ENCODE measurements around the gene CDKN2AIPNL. TPM values are rescaled to one million over a fixed set of nuclear protein-coding genes. Genes with fewer than 3 reads are reported as not detected.

Gene CDKN2AIPNL
- total RNA-seq, 1 experiment from 2014 or later, result 63.0 TPM

DNA sequence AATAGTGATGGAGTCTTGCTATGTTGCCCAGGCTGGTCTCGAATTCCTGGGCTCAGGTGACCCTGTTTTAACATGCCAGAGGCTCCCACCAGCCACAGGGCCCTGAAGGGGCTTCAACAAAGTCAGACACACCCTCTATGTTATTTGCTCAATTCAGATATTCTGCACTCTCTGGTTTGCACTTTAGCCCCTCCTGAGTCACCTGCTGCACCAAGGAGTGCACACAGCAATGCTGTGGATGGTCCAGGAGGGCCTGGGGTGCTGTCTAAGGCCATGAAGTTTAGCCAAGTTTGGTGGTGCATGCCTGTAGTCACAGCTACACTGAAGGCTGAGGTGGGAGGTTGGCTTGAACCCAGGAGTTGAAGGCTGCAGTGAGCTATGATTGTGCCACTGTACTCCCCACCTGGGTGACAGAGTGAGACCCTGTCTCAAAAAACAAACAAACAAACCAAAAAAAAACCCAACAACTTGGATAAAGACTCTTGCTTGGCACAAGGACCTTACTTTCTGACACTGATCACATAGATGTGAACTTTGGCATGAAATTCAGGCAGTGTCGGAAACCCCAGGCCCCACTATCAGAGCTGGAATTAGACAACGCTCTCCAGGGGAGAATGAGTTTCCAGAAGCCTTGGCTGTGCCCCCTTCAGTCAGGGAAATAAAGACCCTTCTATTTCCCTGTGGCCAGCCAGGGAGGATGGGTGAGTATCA, 39.7 kb upstream of the CDKN2AIPNL start:
- RAD21 ChIA-PET (ENCODE audit: low non-redundant PET in 1 of 2, low total read pairs in 2 of 2, uncharacterized antibody in 2 of 2, unreplicated experiment in 2 of 2), result no interaction called here
- CTCF ChIA-PET, result no interaction called here
- Histone ChIP-seq H3K4me1 (ENCODE audit: control insufficient read depth in 1 of 2, insufficient read depth in 2 of 2, low read length in 2 of 2) (peaks cover 9 to 13% of the 10 kb centered on the region in 2 experiments), H3K27ac (ENCODE audit: low read depth, low read length) (no peak overlapping the region), H3K9ac (ENCODE audit: low read length) (no peak overlapping the region), H2AFZ (ENCODE audit: low read depth, low read length, poor library complexity, severe bottlenecking) (peak overlapping the region; percentile 97), H3K36me3 (ENCODE audit: control insufficient read depth in 1 of 2, insufficient read depth in 2 of 2, low read length in 2 of 2) (no peaks in the 10 kb centered on the region), H3K79me2 (ENCODE audit: insufficient read depth, low read length) (no peaks in the 10 kb centered on the region), H3K4me3 (replicated peaks in 1 of 2; ENCODE audit: low read depth in 1 of 2, low read length in 2 of 2) (no peak overlapping the region), H3K27me3 (ENCODE audit: insufficient read depth, low read length) (no peaks in the 10 kb centered on the region), H3K4me2 (ENCODE audit: low read length) (peak overlapping the region; percentile 52), H3K9me2 (ENCODE audit: insufficient read depth) (no peaks in the 10 kb centered on the region), H3K9me3 (ENCODE audit: control insufficient read depth in 1 of 2, insufficient read depth in 1 of 2, low read depth in 1 of 2, low read length in 2 of 2) (no peaks in the 10 kb centered on the region), H4K20me1 (ENCODE audit: insufficient read depth) (no peaks in the 10 kb centered on the region)
- TF ChIP-seq YY1 (IDR thresholded peaks at IDR 0.05; ENCODE audit: extremely low read depth, insufficient replicate concordance, low read depth, low read length), result no peak
- no peak for TF ChIP-seq CBX3 (IDR thresholded peaks at IDR 0.05; ENCODE audit: low read depth)
- TF ChIP-seq SRF (IDR thresholded peaks at IDR 0.05; ENCODE audit: low read depth), result no peak
- no peak for TF ChIP-seq POLR2AphosphoS5 (IDR thresholded peaks at IDR 0.05; ENCODE audit: low read depth, low read length)
- TF ChIP-seq SP1 (IDR thresholded peaks at IDR 0.05; ENCODE audit: low read depth), result no peak
- TF ChIP-seq CTCF (IDR thresholded peaks at IDR 0.05 in 2 of 3, conservative IDR thresholded peaks at IDR 0.05 in 1 of 3; ENCODE audit: borderline replicate concordance in 1 of 3, insufficient read depth in 1 of 3, low read depth in 2 of 3, low read length in 2 of 3), result no peak
- no peak for TF ChIP-seq POLR2A (IDR thresholded peaks at IDR 0.05; ENCODE audit: borderline replicate concordance, extremely low read depth, insufficient read depth, insufficient read length)
- no peak for TF ChIP-seq JUND (IDR thresholded peaks at IDR 0.05)
- intact Hi-C loops (cut with micrococcal nuclease), result no loop called here
- no TSS peak for BruUV-seq (replicated peaks)
- no peak for DNase-seq (ENCODE audit: low read depth, low spot score)
- POLR2A ChIA-PET, result interaction anchor here (1.5 kb wide), 1 partner anchor 15 kb away, joined by 9 read pairs; no protein-coding TSS in a partner anchor
- peak; percentile 42; the same call in 1 of the 2 replicates for ATAC-seq
